K562 (cell line): ENCODE results near the gene MCC. TPM values are rescaled to one million over a fixed set of nuclear protein-coding genes. Genes with fewer than 3 reads are reported as not detected.

ENCODE experiments used
- ATAC-seq: fragments of 200-7000 bp; cut with Tn5 transposase; 3 replicates; pipeline ENCODE4 v1.9.1; 2020; ENCODE audit warnings: moderate library complexity
- BruUV-seq: library from RNA; stranded (reverse); fragments of 400-500 nt; replicated peaks from 2 replicates; lab custom pipeline; 2021; lab: Mats Ljungman, UMichigan
- CTCF ChIA-PET: fragments of 300-600 bp; formaldehyde crosslinking; extraction: SDS; loops from one replicate; lab custom pipeline; 2021; ENCODE audit warnings: low intra/inter-chr PET ratio; lab: Yijun Ruan, JAX
- POLR2A ChIA-PET: fragments of 300-600, 350-650 bp; sonication (Branson Sonifier 250); formaldehyde crosslinking; extraction: SDS; loops from one replicate; lab custom pipeline; 2021; ENCODE audit warnings: antibody characterized with exemption, inconsistent platforms; lab: Yijun Ruan, JAX
- DNase-seq, 4 experiments: peaks; one replicate each; pipeline versions ENCODE4 v3.0.0 to v3.0.0-alpha.2; 2011 to 2018; ENCODE audit warnings: low spot score in 3 of 4, mixed read lengths in 3 of 4; ENCODE audit errors: extremely low read depth in 1 of 4
- FAIRE-seq: peaks from 2 replicates; lab custom pipeline; 2011; peaks lifted over from hg19 to GRCh38; lab: Jason Lieb, UNC
- H2AFZ ChIP-seq: 2 replicates; pipeline ENCODE4 v1.6.0; 2011; ENCODE audit warnings: low read depth, low read length, control low read depth, inconsistent platforms
- H3K27ac ChIP-seq: fragments of 200-600 bp; 3 replicates; pipeline ENCODE4 v1.8.0; 2011; ENCODE audit warnings: low read depth, mild to moderate bottlenecking, control low read depth, inconsistent platforms, low read length, moderate library complexity, mixed read lengths; ENCODE audit errors: extremely low read depth
- H3K27me3 ChIP-seq, 2 experiments: fragments of 300-600 bp in 1 of 2; 2 replicates in 1 of 2; 3 replicates in 1 of 2; pipeline versions ENCODE4 v1.6.0 to v1.8.0; 2011; ENCODE audit warnings: inconsistent platforms in 2 of 2, low read length in 2 of 2, mild to moderate bottlenecking in 1 of 2, mixed read lengths in 1 of 2, moderate library complexity in 1 of 2; ENCODE audit not compliant: control insufficient read depth in 2 of 2, insufficient read depth in 2 of 2
- H3K36me3 ChIP-seq: fragments of 300-600 bp; 3 replicates; pipeline ENCODE4 v1.8.0; 2011; ENCODE audit warnings: mild to moderate bottlenecking, low read length, inconsistent platforms; ENCODE audit not compliant: control insufficient read depth, insufficient read depth
- H3K4me1 ChIP-seq, 2 experiments: fragments of 200-600 bp in 1 of 2; replicated peaks in 1 of 2; 2 replicates in 1 of 2; 3 replicates in 1 of 2; pipeline versions ENCODE4 v1.5.1 to v1.8.0; 2011; ENCODE audit warnings: inconsistent platforms in 2 of 2, low read length in 2 of 2, mild to moderate bottlenecking in 1 of 2, mixed read lengths in 1 of 2, moderate library complexity in 1 of 2; ENCODE audit not compliant: control insufficient read depth in 2 of 2, insufficient read depth in 2 of 2
- H3K4me2 ChIP-seq: 2 replicates; pipeline ENCODE4 v1.6.1; 2011; ENCODE audit warnings: low read length, control low read depth, inconsistent platforms, mixed read lengths; ENCODE audit not compliant: insufficient read depth
- H3K4me3 ChIP-seq: fragments of 200-600 bp; sonication (generic), shearing (Covaris generic); 2 replicates; pipeline ENCODE4 v1.5.1; 2016; ENCODE audit warnings: control low read depth, inconsistent platforms
- H3K79me2 ChIP-seq: fragments of 200-600 bp; 3 replicates; pipeline ENCODE4 v1.8.0; 2011; ENCODE audit warnings: low read length, inconsistent platforms; ENCODE audit not compliant: control insufficient read depth, insufficient read depth
- H3K9ac ChIP-seq, 2 experiments: 2 replicates each; pipeline versions ENCODE4 v1.6.0 to v1.6.1; 2011; ENCODE audit warnings: low read depth in 2 of 2, low read length in 2 of 2, control low read depth in 1 of 2, inconsistent platforms in 1 of 2, mild to moderate bottlenecking in 1 of 2, mixed read lengths in 1 of 2; ENCODE audit not compliant: insufficient read depth in 1 of 2
- H3K9me1 ChIP-seq: one replicate; pipeline ENCODE4 v1.6.0; 2011; ENCODE audit warnings: inconsistent platforms, mild to moderate bottlenecking, low read length, moderate library complexity; ENCODE audit not compliant: control insufficient read depth, insufficient read depth
- H3K9me3 ChIP-seq: replicated peaks from 2 replicates; pipeline ENCODE4 v1.5.1; 2011; ENCODE audit warnings: low read depth, low read length, inconsistent platforms; ENCODE audit not compliant: control insufficient read depth, insufficient read depth
- H4K20me1 ChIP-seq: replicated peaks from 2 replicates; pipeline ENCODE4 v1.6.1; 2011; ENCODE audit warnings: low read length, inconsistent platforms, mixed read lengths; ENCODE audit not compliant: control insufficient read depth, insufficient read depth
- CBX1 ChIP-seq: sonication (generic); IDR thresholded peaks from 2 replicates; pipeline ENCODE4 v1.6.1; 2016; ENCODE audit warnings: antibody characterized with exemption, low read depth, mild to moderate bottlenecking
- PHF8 ChIP-seq: fragments of 200-600 bp; sonication (generic); IDR thresholded peaks from 2 replicates; pipeline ENCODE4 v1.6.1; 2012; ENCODE audit warnings: mixed run types, mild to moderate bottlenecking, inconsistent platforms, low read length, moderate library complexity, borderline replicate concordance
- TEAD1 ChIP-seq, 2 experiments: fragments of 450-650 bp in 1 of 2; sonication (generic) in 1 of 2; formaldehyde crosslinking; IDR thresholded peaks; 2 replicates each; pipeline versions ENCODE4 v1.4.0 to v1.8.0; 2020 to 2022; ENCODE audit warnings: mild to moderate bottlenecking in 2 of 2, missing genetic modification reagents in 1 of 2
- U2AF1 ChIP-seq: fragments of 200-400 bp; formaldehyde crosslinking; optimal IDR thresholded peaks from 2 replicates; pipeline ENCODE3; 2017; ENCODE audit warnings: mild to moderate bottlenecking, low read depth, low read length, moderate library complexity
- ZNF140 ChIP-seq: fragments of 250-450 bp; sonication (Bioruptor Pico); IDR thresholded peaks from 2 replicates; pipeline ENCODE4 v1.8.0; 2021; ENCODE audit warnings: moderate library complexity, mild to moderate bottlenecking, inconsistent platforms
- WGBS: fragments of 100-300 bp; shearing (Covaris generic); methylation state at CpG from one replicate; pipeline ENCODE4 v1.1.6; 2016; ENCODE audit warnings: low coverage, mixed read lengths; ENCODE audit not compliant: insufficient coverage; ENCODE audit errors: missing lambda C conversion rate; 5-methylcytosine and 5-hydroxymethylcytosine counted together
- in situ Hi-C: fragments of 300-500 bp; cut with MboI; formaldehyde crosslinking; loops from 4 replicates; pipeline ENCODE4 v1.15.0; 2018; ENCODE audit warnings: inconsistent platforms, mixed read lengths
- intact Hi-C: fragments of 100-400 bp; cut with micrococcal nuclease; formaldehyde crosslinking; loops from 2 replicates; pipeline ENCODE4 v1.14.2; 2022
- polyA plus RNA-seq, 8 experiments: library from polyadenylated mRNA; depleted of rRNA in 4 of 8; stranded (reverse) in 5 of 8; unstranded in 3 of 8; fragments of >200 nt; fragmentation: Nextera tagmentation in 2 of 8; fragmentation: Illumina TruSeq in 1 of 8; extraction: Ambion mirVana in 2 of 8; extraction: Trizol in 1 of 8; gene quantifications; 2 replicates each; pipeline versions ENCODE4 v1.2.1 to v1.2.3, GENCODE V29; 2011 to 2014; ENCODE audit warnings: inconsistent platforms in 1 of 8, missing spikeins in 1 of 8
- total RNA-seq, 7 experiments: library from RNA; depleted of rRNA in 6 of 7; stranded (reverse); fragments of >200 nt in 6 of 7; fragmentation: Illumina TruSeq in 2 of 7; extraction: Trizol in 2 of 7; gene quantifications; 2 replicates each; pipeline versions ENCODE4 v1.2.1 to v1.2.3, GENCODE V29; 2011 to 2021; ENCODE audit warnings: low replicate concordance in 1 of 7
- TF ChIP-seq, protein P1 (sequence below): sonication (generic); formaldehyde crosslinking; IDR thresholded peaks from 2 replicates; pipeline ENCODE4 v1.8.1; 2023; ENCODE audit warnings: missing genetic modification reagents, mild to moderate bottlenecking, borderline replicate concordance

The MCC gene
- total and polyA plus RNA-seq, 9 of the 15 experiments (the other 6 are each of a cell fraction or from before 2014, with no cell fraction given) = 0.04 to 0.24 (median 0.06) TPM; not detected in 1

GRCh38 chr5:113273948-113274347 is 214.3 kb downstream of the MCC start:
- intact Hi-C loops = no loop called here
- WGBS = 3% methylated on average over 3 of the region's 3 CpGs
- ChIA-PET CTCF (no interaction called here), POLR2A (no interaction called here)
- H3K4me3 ChIP-seq = no peak overlapping the region
- no peaks in the 10 kb centered on the region for H3K36me3 ChIP-seq
- ATAC-seq (no peak), DNase-seq (no peak), FAIRE-seq (no peak)
- no peak overlapping the region for H3K27ac ChIP-seq
- no peaks in the 10 kb centered on the region for H3K4me1 ChIP-seq
- no peaks in the 10 kb centered on the region for H3K9me1 ChIP-seq
- H3K79me2 ChIP-seq = no peaks in the 10 kb centered on the region
- no peak overlapping the region for H2AFZ ChIP-seq
- no peak overlapping the region for H3K9ac ChIP-seq
- H4K20me1 ChIP-seq = 0 out of 2 replicates have a peak, but pooled peaks cover 4% of the 10 kb centered on the region
- H3K4me2 ChIP-seq = no peak overlapping the region
- H3K27me3 ChIP-seq = peaks cover 0 to 5% of the 10 kb centered on the region in 2 experiments; a peak in 3 of 5 replicates
- no TSS peak for BruUV-seq
- H3K9me3 ChIP-seq = no peaks in the 10 kb centered on the region
- in situ Hi-C loops = no loop called here
- no peak for TF ChIP-seq TEAD1 (CRISPR knock-in tag; IDR thresholded peaks at IDR 0.05)
- TF ChIP-seq ZNF140 (CRISPR knock-in tag) = no peak
- TF ChIP-seq, protein P1, sequence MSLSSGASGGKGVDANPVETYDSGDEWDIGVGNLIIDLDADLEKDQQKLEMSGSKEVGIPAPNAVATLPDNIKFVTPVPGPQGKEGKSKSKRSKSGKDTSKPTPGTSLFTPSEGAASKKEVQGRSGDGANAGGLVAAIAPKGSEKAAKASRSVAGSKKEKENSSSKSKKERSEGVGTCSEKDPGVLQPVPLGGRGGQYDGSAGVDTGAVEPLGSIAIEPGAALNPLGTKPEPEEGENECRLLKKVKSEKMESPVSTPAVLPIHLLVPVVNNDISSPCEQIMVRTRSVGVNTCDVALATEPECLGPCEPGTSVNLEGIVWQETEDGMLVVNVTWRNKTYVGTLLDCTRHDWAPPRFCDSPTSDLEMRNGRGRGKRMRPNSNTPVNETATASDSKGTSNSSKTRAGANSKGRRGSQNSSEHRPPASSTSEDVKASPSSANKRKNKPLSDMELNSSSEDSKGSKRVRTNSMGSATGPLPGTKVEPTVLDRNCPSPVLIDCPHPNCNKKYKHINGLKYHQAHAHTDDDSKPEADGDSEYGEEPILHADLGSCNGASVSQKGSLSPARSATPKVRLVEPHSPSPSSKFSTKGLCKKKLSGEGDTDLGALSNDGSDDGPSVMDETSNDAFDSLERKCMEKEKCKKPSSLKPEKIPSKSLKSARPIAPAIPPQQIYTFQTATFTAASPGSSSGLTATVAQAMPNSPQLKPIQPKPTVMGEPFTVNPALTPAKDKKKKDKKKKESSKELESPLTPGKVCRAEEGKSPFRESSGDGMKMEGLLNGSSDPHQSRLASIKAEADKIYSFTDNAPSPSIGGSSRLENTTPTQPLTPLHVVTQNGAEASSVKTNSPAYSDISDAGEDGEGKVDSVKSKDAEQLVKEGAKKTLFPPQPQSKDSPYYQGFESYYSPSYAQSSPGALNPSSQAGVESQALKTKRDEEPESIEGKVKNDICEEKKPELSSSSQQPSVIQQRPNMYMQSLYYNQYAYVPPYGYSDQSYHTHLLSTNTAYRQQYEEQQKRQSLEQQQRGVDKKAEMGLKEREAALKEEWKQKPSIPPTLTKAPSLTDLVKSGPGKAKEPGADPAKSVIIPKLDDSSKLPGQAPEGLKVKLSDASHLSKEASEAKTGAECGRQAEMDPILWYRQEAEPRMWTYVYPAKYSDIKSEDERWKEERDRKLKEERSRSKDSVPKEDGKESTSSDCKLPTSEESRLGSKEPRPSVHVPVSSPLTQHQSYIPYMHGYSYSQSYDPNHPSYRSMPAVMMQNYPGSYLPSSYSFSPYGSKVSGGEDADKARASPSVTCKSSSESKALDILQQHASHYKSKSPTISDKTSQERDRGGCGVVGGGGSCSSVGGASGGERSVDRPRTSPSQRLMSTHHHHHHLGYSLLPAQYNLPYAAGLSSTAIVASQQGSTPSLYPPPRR (CRISPR knock-in tag) = no peak
- TF ChIP-seq PHF8 = no peak
- TF ChIP-seq U2AF1 = no peak
- no peak for TF ChIP-seq CBX1
